ENCODE measurements around the gene ZFYVE28.

The ZFYVE28 gene

GRCh38 chr4:2343476-2343875, 75.0 kb downstream of the ZFYVE28 start:
- TF ChIP-seq, protein P1, sequence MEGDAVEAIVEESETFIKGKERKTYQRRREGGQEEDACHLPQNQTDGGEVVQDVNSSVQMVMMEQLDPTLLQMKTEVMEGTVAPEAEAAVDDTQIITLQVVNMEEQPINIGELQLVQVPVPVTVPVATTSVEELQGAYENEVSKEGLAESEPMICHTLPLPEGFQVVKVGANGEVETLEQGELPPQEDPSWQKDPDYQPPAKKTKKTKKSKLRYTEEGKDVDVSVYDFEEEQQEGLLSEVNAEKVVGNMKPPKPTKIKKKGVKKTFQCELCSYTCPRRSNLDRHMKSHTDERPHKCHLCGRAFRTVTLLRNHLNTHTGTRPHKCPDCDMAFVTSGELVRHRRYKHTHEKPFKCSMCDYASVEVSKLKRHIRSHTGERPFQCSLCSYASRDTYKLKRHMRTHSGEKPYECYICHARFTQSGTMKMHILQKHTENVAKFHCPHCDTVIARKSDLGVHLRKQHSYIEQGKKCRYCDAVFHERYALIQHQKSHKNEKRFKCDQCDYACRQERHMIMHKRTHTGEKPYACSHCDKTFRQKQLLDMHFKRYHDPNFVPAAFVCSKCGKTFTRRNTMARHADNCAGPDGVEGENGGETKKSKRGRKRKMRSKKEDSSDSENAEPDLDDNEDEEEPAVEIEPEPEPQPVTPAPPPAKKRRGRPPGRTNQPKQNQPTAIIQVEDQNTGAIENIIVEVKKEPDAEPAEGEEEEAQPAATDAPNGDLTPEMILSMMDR (IDR thresholded peaks at IDR 0.05; ENCODE audit: low read depth, low read length): no peak
- no peak for DNase-seq (ENCODE audit: extremely low read depth, low read depth)

DNA sequence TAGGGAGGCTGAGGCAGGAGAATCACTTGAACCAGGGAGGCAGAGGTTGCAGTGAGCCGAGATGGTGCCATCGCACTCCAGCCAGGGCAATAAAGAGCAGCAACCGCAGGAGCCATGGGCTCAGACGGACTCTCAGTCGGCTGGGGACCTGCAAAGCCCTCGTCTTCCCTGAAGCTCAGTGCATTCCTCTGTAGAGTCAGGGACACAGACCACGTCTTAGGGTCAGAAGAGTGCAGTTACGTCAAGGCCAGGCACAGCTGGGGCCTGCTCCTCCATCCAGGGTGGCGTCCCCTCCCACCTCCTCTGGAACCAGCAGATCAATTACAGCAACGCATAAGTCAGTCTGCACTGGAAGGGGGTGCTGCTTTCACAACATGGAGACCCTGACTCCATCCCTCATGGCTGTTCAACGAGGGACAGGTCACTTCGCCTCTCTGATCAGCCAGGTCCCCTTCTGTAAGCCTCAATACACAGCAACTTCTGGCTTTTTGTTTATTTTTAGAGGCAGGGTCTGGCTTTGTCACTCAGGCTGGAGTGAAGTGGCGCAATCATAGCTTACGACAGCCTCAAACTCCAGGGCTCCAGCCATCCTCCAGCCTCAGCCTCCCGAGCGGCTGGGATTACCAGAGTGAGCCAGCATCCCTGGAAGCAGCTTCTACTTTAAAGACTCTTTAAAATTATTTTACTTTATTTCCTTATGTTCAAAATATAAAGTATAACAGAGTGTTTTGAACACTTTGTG, 76.4 kb downstream of the ZFYVE28 start:
- TF ChIP-seq, protein P1 (IDR thresholded peaks at IDR 0.05; ENCODE audit: low read depth, low read length): no peak
- DNase-seq (ENCODE audit: extremely low read depth, low read depth): no peak

DNA sequence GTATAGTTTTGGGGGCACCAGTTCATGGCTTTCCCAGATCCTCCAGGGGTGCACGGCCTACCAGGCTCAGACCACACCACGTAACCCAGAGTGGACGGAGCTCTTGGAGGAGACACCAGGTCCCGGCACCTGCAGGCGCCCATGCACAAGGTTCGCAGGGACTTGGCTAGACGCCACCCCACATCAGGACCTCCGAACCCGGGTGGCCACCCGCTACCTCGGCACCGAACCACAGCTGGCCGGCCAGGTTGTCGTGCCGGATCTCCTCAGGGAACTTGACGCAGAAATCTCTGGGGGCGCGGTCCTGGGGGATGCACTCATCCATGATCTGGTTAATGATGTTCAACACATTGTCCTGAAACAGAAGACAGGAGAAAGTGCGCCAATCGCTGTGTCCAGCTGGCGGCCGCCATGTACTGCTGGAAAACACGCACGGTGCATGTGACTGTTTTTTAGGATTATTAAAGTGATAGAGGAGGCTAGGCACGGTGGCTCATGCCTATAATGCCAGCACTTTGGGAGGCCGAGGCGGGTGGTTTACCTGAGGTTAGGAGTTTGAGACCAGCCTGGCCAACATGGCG, 77.1 kb downstream of the ZFYVE28 start:
- TF ChIP-seq, protein P1 (IDR thresholded peaks at IDR 0.05; ENCODE audit: low read depth, low read length): no peak
- DNase-seq (ENCODE audit: extremely low read depth, low read depth): no peak

GRCh38 chr4:2340272-2341061, 78.0 kb downstream of the ZFYVE28 start:
- DNase-seq (ENCODE audit: extremely low read depth, low read depth): no peak

DNA sequence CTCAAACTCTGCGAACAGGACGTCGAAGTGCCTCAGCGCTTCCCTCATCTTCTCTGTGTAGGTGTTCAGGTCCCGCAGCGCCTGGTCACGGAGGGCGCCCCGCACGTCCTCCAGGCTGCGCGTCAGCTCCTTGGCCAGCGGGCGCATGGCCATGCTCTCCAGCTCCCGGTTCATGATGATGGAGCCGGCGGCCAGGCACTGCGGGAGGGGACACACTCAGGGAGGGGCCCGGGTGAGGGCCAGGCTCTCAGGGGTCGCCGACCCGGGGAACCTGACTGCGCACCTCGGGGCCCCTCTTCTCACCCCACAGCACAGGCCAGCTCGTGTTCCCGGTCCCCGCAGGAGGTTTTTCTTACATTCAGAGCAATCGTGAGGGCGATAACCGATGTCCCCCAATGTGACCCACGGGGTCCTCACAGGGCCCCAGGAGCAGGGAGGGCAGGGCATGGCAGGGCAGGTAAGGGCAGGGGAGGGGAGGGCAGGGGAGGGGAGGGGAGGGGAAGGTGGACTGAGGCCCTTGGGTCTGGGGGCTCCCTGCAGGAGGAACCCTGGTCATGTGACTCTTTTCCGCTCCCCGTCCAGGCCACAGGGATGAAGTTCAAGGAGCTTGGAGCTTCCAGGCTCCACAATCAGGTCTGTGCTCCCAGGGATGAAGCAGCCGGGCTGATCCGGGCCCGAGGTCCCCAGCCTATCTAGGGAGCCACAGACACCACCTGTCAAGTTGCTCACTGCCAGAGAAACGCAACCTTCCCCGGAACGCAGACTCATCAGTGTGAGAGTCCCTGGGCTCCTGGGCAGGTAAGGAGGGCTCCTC, 78.8 kb downstream of the ZFYVE28 start:
- TF ChIP-seq, protein P1 (IDR thresholded peaks at IDR 0.05; ENCODE audit: low read depth, low read length): no peak
- no peak for DNase-seq (ENCODE audit: extremely low read depth, low read depth)

More at GRCh38 chr4:2340272-2341061, 78.0 kb downstream of the ZFYVE28 start:
- TF ChIP-seq, protein P1 (IDR thresholded peaks at IDR 0.05; ENCODE audit: low read depth, low read length): no peak

DNA sequence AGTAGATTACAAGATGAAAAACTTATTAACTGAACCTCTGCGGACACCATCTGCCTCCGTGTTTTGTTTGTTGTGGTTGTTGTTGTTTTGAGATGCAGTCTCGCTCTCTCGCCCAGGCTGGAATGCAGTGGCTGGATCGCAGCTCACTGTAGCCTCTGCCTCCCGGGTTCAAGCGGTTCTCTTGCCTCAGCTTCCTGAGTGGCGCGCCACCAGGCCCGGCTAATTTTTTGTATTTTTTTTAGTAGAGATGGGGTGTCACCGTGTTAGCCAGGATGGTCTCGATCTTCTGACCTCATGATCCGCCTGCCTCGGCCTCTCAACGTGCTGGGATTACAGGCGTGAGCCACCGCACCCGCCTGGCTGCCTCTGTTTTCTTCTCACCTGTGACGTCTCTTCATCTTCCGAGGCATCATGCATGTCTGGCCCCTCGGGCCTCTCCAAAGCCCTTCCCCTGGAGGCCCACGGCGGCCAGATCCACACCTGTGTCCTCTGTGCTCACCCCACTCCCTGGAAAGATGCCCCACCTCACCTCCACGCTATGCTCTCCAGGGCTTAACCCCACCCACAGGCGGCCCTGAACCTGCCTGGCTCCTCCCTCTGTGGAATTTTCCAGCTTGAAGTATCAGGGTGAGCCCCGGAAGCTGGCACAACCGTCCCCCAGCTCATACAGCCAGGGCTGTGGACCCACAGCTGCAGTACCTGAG, 79.5 kb downstream of the ZFYVE28 start:
- no peak for DNase-seq (ENCODE audit: extremely low read depth, low read depth)
- TF ChIP-seq, protein P1 (IDR thresholded peaks at IDR 0.05; ENCODE audit: low read depth, low read length): no peak

Measured in AG09319 (cell line).